Ovary (tissue), 3 donors: ENCODE measurements around the gene THBS3.

ENCODE experiments used
- CTCF ChIP-seq, 3 donors: fragments of 450-650 bp in 2 of 3; fragments of 200-600 bp in 1 of 3; IDR thresholded peaks; one replicate each; pipeline versions ENCODE4 v1.5.1 to v1.8.0; 2016 to 2022; ENCODE audit warnings: antibody characterized with exemption in 3 of 3, mild to moderate bottlenecking in 1 of 3
- EP300 ChIP-seq: sonication (generic); formaldehyde crosslinking; IDR thresholded peaks from one replicate; pipeline ENCODE4 v1.6.1; 2017; ENCODE audit warnings: antibody characterized with exemption
- POLR2A ChIP-seq: fragments of 450-650 bp; IDR thresholded peaks from one replicate; pipeline ENCODE4 v1.6.1; 2017; ENCODE audit warnings: antibody characterized with exemption, mild to moderate bottlenecking, moderate library complexity
- donor health status: DM: no; HTN: no; CAD: no.

GRCh38 chr1:155187456-155187891, 20.2 kb downstream of the THBS3 start:
- TF ChIP-seq CTCF (IDR thresholded peaks at IDR 0.05) = no peak
- TF ChIP-seq POLR2A = no peak
- no peak for TF ChIP-seq EP300
